K562 (cell line): Measurements from ENCODE around the gene SLC25A40. TPM values are rescaled to one million over a fixed set of nuclear protein-coding genes. Genes with fewer than 3 reads are reported as not detected.

Experiments used
- ATAC-seq: fragments of 200-7000 bp; cut with Tn5 transposase; 3 replicates; pipeline ENCODE4 v1.9.1; 2020; ENCODE audit warnings: moderate library complexity
- BruUV-seq: library from RNA; stranded (reverse); fragments of 400-500 nt; replicated peaks from 2 replicates; lab custom pipeline; 2021; lab: Mats Ljungman, UMichigan
- CTCF ChIA-PET: fragments of 300-600 bp; formaldehyde crosslinking; extraction: SDS; loops from one replicate; lab custom pipeline; 2021; ENCODE audit warnings: low intra/inter-chr PET ratio; lab: Yijun Ruan, JAX
- POLR2A ChIA-PET: fragments of 300-600, 350-650 bp; sonication (Branson Sonifier 250); formaldehyde crosslinking; extraction: SDS; loops from one replicate; lab custom pipeline; 2021; ENCODE audit warnings: antibody characterized with exemption, inconsistent platforms; lab: Yijun Ruan, JAX
- DNase-seq, 4 experiments: peaks; one replicate each; pipeline versions ENCODE4 v3.0.0 to v3.0.0-alpha.2; 2011 to 2018; ENCODE audit warnings: low spot score in 3 of 4, mixed read lengths in 3 of 4; ENCODE audit errors: extremely low read depth in 1 of 4
- FAIRE-seq: peaks from 2 replicates; lab custom pipeline; 2011; peaks lifted over from hg19 to GRCh38; lab: Jason Lieb, UNC
- H2AFZ ChIP-seq: 2 replicates; pipeline ENCODE4 v1.6.0; 2011; ENCODE audit warnings: low read depth, low read length, control low read depth, inconsistent platforms
- H3K27ac ChIP-seq: fragments of 200-600 bp; 3 replicates; pipeline ENCODE4 v1.8.0; 2011; ENCODE audit warnings: low read depth, mild to moderate bottlenecking, control low read depth, inconsistent platforms, low read length, moderate library complexity, mixed read lengths; ENCODE audit errors: extremely low read depth
- H3K27me3 ChIP-seq, 2 experiments: fragments of 300-600 bp in 1 of 2; 2 replicates in 1 of 2; 3 replicates in 1 of 2; pipeline versions ENCODE4 v1.6.0 to v1.8.0; 2011; ENCODE audit warnings: inconsistent platforms in 2 of 2, low read length in 2 of 2, mild to moderate bottlenecking in 1 of 2, mixed read lengths in 1 of 2, moderate library complexity in 1 of 2; ENCODE audit not compliant: control insufficient read depth in 2 of 2, insufficient read depth in 2 of 2
- H3K36me3 ChIP-seq: fragments of 300-600 bp; 3 replicates; pipeline ENCODE4 v1.8.0; 2011; ENCODE audit warnings: mild to moderate bottlenecking, low read length, inconsistent platforms; ENCODE audit not compliant: control insufficient read depth, insufficient read depth
- H3K4me1 ChIP-seq, 2 experiments: fragments of 200-600 bp in 1 of 2; replicated peaks in 1 of 2; 2 replicates in 1 of 2; 3 replicates in 1 of 2; pipeline versions ENCODE4 v1.5.1 to v1.8.0; 2011; ENCODE audit warnings: inconsistent platforms in 2 of 2, low read length in 2 of 2, mild to moderate bottlenecking in 1 of 2, mixed read lengths in 1 of 2, moderate library complexity in 1 of 2; ENCODE audit not compliant: control insufficient read depth in 2 of 2, insufficient read depth in 2 of 2
- H3K4me2 ChIP-seq: 2 replicates; pipeline ENCODE4 v1.6.1; 2011; ENCODE audit warnings: low read length, control low read depth, inconsistent platforms, mixed read lengths; ENCODE audit not compliant: insufficient read depth
- H3K4me3 ChIP-seq: fragments of 200-600 bp; sonication (generic), shearing (Covaris generic); 2 replicates; pipeline ENCODE4 v1.5.1; 2016; ENCODE audit warnings: control low read depth, inconsistent platforms
- H3K79me2 ChIP-seq: fragments of 200-600 bp; 3 replicates; pipeline ENCODE4 v1.8.0; 2011; ENCODE audit warnings: low read length, inconsistent platforms; ENCODE audit not compliant: control insufficient read depth, insufficient read depth
- H3K9ac ChIP-seq, 2 experiments: 2 replicates each; pipeline versions ENCODE4 v1.6.0 to v1.6.1; 2011; ENCODE audit warnings: low read depth in 2 of 2, low read length in 2 of 2, control low read depth in 1 of 2, inconsistent platforms in 1 of 2, mild to moderate bottlenecking in 1 of 2, mixed read lengths in 1 of 2; ENCODE audit not compliant: insufficient read depth in 1 of 2
- H3K9me1 ChIP-seq: one replicate; pipeline ENCODE4 v1.6.0; 2011; ENCODE audit warnings: inconsistent platforms, mild to moderate bottlenecking, low read length, moderate library complexity; ENCODE audit not compliant: control insufficient read depth, insufficient read depth
- H3K9me3 ChIP-seq: replicated peaks from 2 replicates; pipeline ENCODE4 v1.5.1; 2011; ENCODE audit warnings: low read depth, low read length, inconsistent platforms; ENCODE audit not compliant: control insufficient read depth, insufficient read depth
- H4K20me1 ChIP-seq: replicated peaks from 2 replicates; pipeline ENCODE4 v1.6.1; 2011; ENCODE audit warnings: low read length, inconsistent platforms, mixed read lengths; ENCODE audit not compliant: control insufficient read depth, insufficient read depth
- WGBS: fragments of 100-300 bp; shearing (Covaris generic); methylation state at CpG from one replicate; pipeline ENCODE4 v1.1.6; 2016; ENCODE audit warnings: low coverage, mixed read lengths; ENCODE audit not compliant: insufficient coverage; ENCODE audit errors: missing lambda C conversion rate; 5-methylcytosine and 5-hydroxymethylcytosine counted together
- in situ Hi-C: fragments of 300-500 bp; cut with MboI; formaldehyde crosslinking; loops from 4 replicates; pipeline ENCODE4 v1.15.0; 2018; ENCODE audit warnings: inconsistent platforms, mixed read lengths
- intact Hi-C: fragments of 100-400 bp; cut with micrococcal nuclease; formaldehyde crosslinking; loops from 2 replicates; pipeline ENCODE4 v1.14.2; 2022
- polyA plus RNA-seq, 8 experiments: library from polyadenylated mRNA; depleted of rRNA in 4 of 8; stranded (reverse) in 5 of 8; unstranded in 3 of 8; fragments of >200 nt; fragmentation: Nextera tagmentation in 2 of 8; fragmentation: Illumina TruSeq in 1 of 8; extraction: Ambion mirVana in 2 of 8; extraction: Trizol in 1 of 8; gene quantifications; 2 replicates each; pipeline versions ENCODE4 v1.2.1 to v1.2.3, GENCODE V29; 2011 to 2014; ENCODE audit warnings: inconsistent platforms in 1 of 8, missing spikeins in 1 of 8
- total RNA-seq, 7 experiments: library from RNA; depleted of rRNA in 6 of 7; stranded (reverse); fragments of >200 nt in 6 of 7; fragmentation: Illumina TruSeq in 2 of 7; extraction: Trizol in 2 of 7; gene quantifications; 2 replicates each; pipeline versions ENCODE4 v1.2.1 to v1.2.3, GENCODE V29; 2011 to 2021; ENCODE audit warnings: low replicate concordance in 1 of 7
- TF ChIP-seq, protein P1 (sequence below): fragments of 450-650 bp; formaldehyde crosslinking; conservative IDR thresholded peaks from 2 replicates; pipeline ENCODE4 v1.4.0; 2022; ENCODE audit warnings: mild to moderate bottlenecking, missing genetic modification characterization
- TF ChIP-seq, protein P2 (sequence below), 2 experiments: fragments of 450-650 bp in 1 of 2; sonication (generic) in 1 of 2; formaldehyde crosslinking in 1 of 2; IDR thresholded peaks; 2 replicates each; pipeline versions ENCODE4 v1.7.1 to v1.9.0; 2016 to 2022; ENCODE audit warnings: inconsistent platforms in 1 of 2, mild to moderate bottlenecking in 1 of 2, missing genetic modification reagents in 1 of 2

Gene SLC25A40
- total and polyA plus RNA-seq, 9 of the 15 experiments (the other 6 are each of a cell fraction or from before 2014, with no cell fraction given): 6.7 to 44.0 (median 26.5) TPM

DNA sequence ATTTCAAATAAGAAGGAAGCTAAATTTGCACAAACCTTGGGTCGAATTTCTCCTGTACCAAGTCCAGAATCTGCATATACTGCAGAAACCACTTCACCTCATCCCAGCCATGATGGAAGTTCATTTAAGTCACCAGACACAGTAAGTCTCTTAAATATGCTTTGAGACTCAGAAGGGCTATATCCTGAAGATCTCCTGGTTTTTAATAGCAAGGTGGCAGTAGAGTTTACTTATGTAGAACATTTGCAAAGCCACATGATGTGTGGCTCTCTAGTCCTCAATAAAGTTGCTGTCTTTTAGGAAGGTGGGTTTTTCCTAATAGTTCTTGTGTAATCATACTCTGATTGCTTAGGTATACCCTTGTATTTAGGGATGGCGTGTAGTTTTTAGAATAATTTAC is 8.9 kb upstream of the SLC25A40 start:
- DNase-seq: no peak
- POLR2A ChIA-PET: no interaction called here
- intact Hi-C loops (loop anchor here (5.0 kb wide), 1 partner anchor 573 kb away; no protein-coding TSS in a partner anchor), in situ Hi-C loops (no loop called here)
- Histone ChIP-seq H3K4me2 (no peak overlapping the region), H3K4me1 (peaks cover 0 to 3% of the 10 kb centered on the region in 2 experiments; a peak in 1 of 5 replicates), H3K36me3 (peaks cover 98% of the 10 kb centered on the region), H3K9me3 (no peaks in the 10 kb centered on the region), H2AFZ (no peak overlapping the region), H3K9me1 (no peaks in the 10 kb centered on the region), H3K79me2 (peaks cover 96% of the 10 kb centered on the region), H3K4me3 (no peak overlapping the region), H4K20me1 (no peaks in the 10 kb centered on the region), H3K9ac (no peak overlapping the region), H3K27ac (no peak overlapping the region), H3K27me3 (no peaks in the 10 kb centered on the region)
- CTCF ChIA-PET: interaction anchor here (3.7 kb wide), 1 partner anchor 87 kb away, joined by 25 read pairs; no protein-coding TSS in a partner anchor
- TF ChIP-seq, protein P1, sequence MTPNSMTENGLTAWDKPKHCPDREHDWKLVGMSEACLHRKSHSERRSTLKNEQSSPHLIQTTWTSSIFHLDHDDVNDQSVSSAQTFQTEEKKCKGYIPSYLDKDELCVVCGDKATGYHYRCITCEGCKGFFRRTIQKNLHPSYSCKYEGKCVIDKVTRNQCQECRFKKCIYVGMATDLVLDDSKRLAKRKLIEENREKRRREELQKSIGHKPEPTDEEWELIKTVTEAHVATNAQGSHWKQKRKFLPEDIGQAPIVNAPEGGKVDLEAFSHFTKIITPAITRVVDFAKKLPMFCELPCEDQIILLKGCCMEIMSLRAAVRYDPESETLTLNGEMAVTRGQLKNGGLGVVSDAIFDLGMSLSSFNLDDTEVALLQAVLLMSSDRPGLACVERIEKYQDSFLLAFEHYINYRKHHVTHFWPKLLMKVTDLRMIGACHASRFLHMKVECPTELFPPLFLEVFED (CRISPR knock-in tag): no peak
- TF ChIP-seq, protein P2, sequence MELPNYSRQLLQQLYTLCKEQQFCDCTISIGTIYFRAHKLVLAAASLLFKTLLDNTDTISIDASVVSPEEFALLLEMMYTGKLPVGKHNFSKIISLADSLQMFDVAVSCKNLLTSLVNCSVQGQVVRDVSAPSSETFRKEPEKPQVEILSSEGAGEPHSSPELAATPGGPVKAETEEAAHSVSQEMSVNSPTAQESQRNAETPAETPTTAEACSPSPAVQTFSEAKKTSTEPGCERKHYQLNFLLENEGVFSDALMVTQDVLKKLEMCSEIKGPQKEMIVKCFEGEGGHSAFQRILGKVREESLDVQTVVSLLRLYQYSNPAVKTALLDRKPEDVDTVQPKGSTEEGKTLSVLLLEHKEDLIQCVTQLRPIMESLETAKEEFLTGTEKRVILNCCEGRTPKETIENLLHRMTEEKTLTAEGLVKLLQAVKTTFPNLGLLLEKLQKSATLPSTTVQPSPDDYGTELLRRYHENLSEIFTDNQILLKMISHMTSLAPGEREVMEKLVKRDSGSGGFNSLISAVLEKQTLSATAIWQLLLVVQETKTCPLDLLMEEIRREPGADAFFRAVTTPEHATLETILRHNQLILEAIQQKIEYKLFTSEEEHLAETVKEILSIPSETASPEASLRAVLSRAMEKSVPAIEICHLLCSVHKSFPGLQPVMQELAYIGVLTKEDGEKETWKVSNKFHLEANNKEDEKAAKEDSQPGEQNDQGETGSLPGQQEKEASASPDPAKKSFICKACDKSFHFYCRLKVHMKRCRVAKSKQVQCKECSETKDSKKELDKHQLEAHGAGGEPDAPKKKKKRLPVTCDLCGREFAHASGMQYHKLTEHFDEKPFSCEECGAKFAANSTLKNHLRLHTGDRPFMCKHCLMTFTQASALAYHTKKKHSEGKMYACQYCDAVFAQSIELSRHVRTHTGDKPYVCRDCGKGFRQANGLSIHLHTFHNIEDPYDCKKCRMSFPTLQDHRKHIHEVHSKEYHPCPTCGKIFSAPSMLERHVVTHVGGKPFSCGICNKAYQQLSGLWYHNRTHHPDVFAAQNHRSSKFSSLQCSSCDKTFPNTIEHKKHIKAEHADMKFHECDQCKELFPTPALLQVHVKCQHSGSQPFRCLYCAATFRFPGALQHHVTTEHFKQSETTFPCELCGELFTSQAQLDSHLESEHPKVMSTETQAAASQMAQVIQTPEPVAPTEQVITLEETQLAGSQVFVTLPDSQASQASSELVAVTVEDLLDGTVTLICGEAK (IDR thresholded peaks at IDR 0.05): 0 out of 2 replicates have a peak, but pooled peaks have one; percentile 35
- TF ChIP-seq, protein P2 (CRISPR knock-in tag; IDR thresholded peaks at IDR 0.05): no peak
- ATAC-seq: no peak; the same call in 2 of the 3 replicates
- 93% methylated on average over 2 of the region's 2 CpGs for WGBS
- BruUV-seq: no TSS peak
- FAIRE-seq: no peak
